ENCODE results near the gene SLC24A3.

GRCh38 chr20:19392344-19393130, 180.1 kb downstream of the SLC24A3 start:
- TF ChIP-seq, protein P1, sequence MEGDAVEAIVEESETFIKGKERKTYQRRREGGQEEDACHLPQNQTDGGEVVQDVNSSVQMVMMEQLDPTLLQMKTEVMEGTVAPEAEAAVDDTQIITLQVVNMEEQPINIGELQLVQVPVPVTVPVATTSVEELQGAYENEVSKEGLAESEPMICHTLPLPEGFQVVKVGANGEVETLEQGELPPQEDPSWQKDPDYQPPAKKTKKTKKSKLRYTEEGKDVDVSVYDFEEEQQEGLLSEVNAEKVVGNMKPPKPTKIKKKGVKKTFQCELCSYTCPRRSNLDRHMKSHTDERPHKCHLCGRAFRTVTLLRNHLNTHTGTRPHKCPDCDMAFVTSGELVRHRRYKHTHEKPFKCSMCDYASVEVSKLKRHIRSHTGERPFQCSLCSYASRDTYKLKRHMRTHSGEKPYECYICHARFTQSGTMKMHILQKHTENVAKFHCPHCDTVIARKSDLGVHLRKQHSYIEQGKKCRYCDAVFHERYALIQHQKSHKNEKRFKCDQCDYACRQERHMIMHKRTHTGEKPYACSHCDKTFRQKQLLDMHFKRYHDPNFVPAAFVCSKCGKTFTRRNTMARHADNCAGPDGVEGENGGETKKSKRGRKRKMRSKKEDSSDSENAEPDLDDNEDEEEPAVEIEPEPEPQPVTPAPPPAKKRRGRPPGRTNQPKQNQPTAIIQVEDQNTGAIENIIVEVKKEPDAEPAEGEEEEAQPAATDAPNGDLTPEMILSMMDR (IDR thresholded peaks at IDR 0.05) = no peak
- no peak for TF ChIP-seq POLR2A (IDR thresholded peaks at IDR 0.05)
